Midbrain (tissue), 1 donor: Measurements from ENCODE around the gene HIPK2.

Source experiments
- DNase-seq: peaks from one replicate; lab custom pipeline; 2025; lab: John Stamatoyannopoulos, UW

HIPK2 gene

GRCh38 chr7:139536152-139536551 lies 241.6 kb downstream of the HIPK2 start:
- DNase-seq: no peak

- no peak for DNase-seq
Observed at GRCh38 chr7:139534966-139535651, 242.7 kb downstream of the HIPK2 start.

GRCh38 chr7:139534096-139534495 lies 243.7 kb downstream of the HIPK2 start:
- DNase-seq: no peak

GRCh38 chr7:139532636-139533155 lies 245.1 kb downstream of the HIPK2 start:
- DNase-seq: no peak

- DNase-seq: no peak
Observed at GRCh38 chr7:139531094-139531493, 246.7 kb downstream of the HIPK2 start.

- DNase-seq: no peak
Observed at GRCh38 chr7:139526578-139527544, 250.9 kb downstream of the HIPK2 start.

- DNase-seq: no peak
Observed at GRCh38 chr7:139525750-139526149, 252.0 kb downstream of the HIPK2 start.

GRCh38 chr7:139525239-139525638 lies 252.6 kb downstream of the HIPK2 start:
- no peak for DNase-seq

GRCh38 chr7:139523968-139524815 lies 253.6 kb downstream of the HIPK2 start:
- no peak for DNase-seq

- DNase-seq: no peak
Observed at GRCh38 chr7:139523199-139523941, 254.4 kb downstream of the HIPK2 start, which contains the start of gene CLEC2L. CLEC2L (plus strand) TSS chr7:139523685; CDS start chr7:139523928, 243 bp downstream.

GRCh38 chr7:139522830-139523198 lies 255.0 kb downstream of the HIPK2 start:
- DNase-seq: no peak

GRCh38 chr7:139521439-139521838 lies 256.4 kb downstream of the HIPK2 start:
- no peak for DNase-seq

- no peak for DNase-seq
Observed at GRCh38 chr7:139515266-139515665, 262.5 kb downstream of the HIPK2 start.
